ENCODE results near the gene SMIM41.

SMIM41 gene

GRCh38 chr12:52052468-52053186 lies 26.9 kb upstream of the SMIM41 start:
- peak; percentile 45 for DNase-seq

- no peak for DNase-seq
Observed at GRCh38 chr12:52053536-52054209, 25.8 kb upstream of the SMIM41 start.

- DNase-seq, result no peak
Observed at GRCh38 chr12:52054231-52054832, 25.2 kb upstream of the SMIM41 start.

- no peak for DNase-seq
Observed at GRCh38 chr12:52054833-52055730, 24.4 kb upstream of the SMIM41 start.

- no peak for DNase-seq
Observed at GRCh38 chr12:52055731-52056711, 23.5 kb upstream of the SMIM41 start.

GRCh38 chr12:52056801-52057637 lies 22.5 kb upstream of the SMIM41 start:
- DNase-seq, result no peak

- no peak for DNase-seq
Observed at GRCh38 chr12:52057638-52058576, 21.6 kb upstream of the SMIM41 start.

- DNase-seq, result peak; percentile 82
Observed at GRCh38 chr12:52058631-52059361, 20.7 kb upstream of the SMIM41 start.

- DNase-seq, result peak; percentile 56
Observed at GRCh38 chr12:52059582-52060497, 19.7 kb upstream of the SMIM41 start.

- DNase-seq, result no peak
Observed at GRCh38 chr12:52060498-52061177, 18.9 kb upstream of the SMIM41 start.

GRCh38 chr12:52061470-52062166 lies 17.9 kb upstream of the SMIM41 start:
- DNase-seq, result no peak

GRCh38 chr12:52062167-52063081 lies 17.1 kb upstream of the SMIM41 start:
- no peak for DNase-seq

GRCh38 chr12:52063082-52063924 lies 16.2 kb upstream of the SMIM41 start:
- no peak for DNase-seq

GRCh38 chr12:52063981-52064649 lies 15.4 kb upstream of the SMIM41 start:
- DNase-seq, result no peak
